Glomerular endothelial cell (primary cell): Measurements from ENCODE around the gene STIM1. TPM values are rescaled to one million over a fixed set of nuclear protein-coding genes. Genes with fewer than 3 reads are reported as not detected.

ENCODE experiments used
- DNase-seq: peaks from one replicate; pipeline ENCODE4 v3.0.0-alpha.2; 2011; ENCODE audit warnings: low read depth, low spot score; ENCODE audit errors: extremely low read depth
- total RNA-seq: library from RNA; depleted of rRNA; stranded (reverse); fragments of >200 nt; gene quantifications from 2 replicates; pipeline ENCODE4 v1.2.3, GENCODE V29; 2015

STIM1 gene
- total RNA-seq, 1 donor from 2014 or later = 34.1 TPM

- no peak for DNase-seq
These were observed 88.7 kb downstream of the STIM1 start for GRCh38 chr11:3944198-3944597.

DNA sequence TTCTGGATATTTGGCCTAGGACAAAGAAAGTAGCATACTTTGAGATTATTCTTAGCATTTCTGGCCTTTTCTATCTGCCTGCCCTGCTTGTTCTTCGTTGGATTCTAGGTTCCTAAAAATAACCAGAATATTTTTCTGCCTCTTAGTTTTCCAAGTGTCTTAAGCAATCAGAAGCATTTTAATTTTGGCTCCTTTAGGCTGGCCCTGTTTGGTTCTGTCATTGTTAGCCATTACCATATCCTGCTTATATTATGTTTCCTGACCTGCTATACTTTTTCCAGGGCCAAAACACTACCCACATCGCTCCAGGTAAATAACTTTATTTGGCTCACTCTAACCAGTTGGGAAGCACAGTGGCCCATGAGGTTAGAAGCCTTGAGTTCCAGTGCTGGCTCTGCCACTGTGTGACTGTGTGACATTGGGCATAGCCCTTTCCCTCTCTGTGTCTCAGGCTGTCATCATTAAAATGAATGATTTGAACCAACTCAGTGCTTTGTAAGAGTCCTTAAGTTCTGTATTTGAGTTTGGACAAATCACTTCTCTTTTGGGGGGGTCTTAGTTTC lies 91.1 kb downstream of the STIM1 start:
- no peak for DNase-seq

DNA sequence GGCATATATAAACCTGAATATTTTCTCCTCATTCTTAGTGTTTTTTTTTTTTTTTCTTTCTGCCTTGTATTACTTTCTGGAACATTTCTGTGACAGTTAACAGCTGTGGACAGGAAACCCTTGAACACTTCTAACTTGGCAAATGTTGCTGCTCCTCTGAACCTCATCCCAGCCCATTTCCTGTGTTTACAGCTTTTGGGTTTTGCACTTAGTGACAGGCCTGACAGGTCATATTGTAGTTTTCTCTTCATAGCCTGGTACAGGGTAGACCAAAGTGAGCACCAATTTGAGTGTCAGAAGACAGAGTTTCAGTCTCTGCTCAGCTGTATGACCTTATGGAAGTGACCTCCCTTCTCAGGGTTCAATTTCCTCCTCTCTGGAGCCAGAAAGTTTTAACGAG lies 91.6 kb downstream of the STIM1 start:
- DNase-seq = peak; percentile 34

GRCh38 chr11:3949125-3949524 lies 93.7 kb downstream of the STIM1 start:
- no peak for DNase-seq

GRCh38 chr11:3950996-3951660 lies 95.7 kb downstream of the STIM1 start:
- no peak for DNase-seq

DNA sequence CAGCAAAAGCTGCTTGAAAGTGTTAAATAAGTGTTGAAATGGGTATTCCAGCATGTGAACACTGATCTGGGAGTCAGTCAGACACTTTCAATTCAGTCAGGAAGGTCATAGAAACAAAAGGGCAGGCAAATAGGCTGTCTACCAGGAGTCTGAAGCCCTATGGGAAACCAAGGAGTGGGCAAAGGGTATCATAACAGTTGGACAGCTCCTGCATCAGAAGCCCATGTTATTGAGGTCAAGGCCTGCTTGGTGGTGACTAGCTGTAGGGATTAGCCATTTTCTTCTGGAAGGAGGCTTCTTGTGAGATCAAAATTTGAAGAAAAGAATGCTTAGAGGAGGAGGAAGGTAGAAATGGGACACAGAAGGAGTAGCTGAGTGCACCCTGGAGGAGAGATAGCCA lies 97.3 kb downstream of the STIM1 start:
- no peak for DNase-seq

- no peak for DNase-seq
These were observed 97.9 kb downstream of the STIM1 start for GRCh38 chr11:3953327-3953726.

DNA sequence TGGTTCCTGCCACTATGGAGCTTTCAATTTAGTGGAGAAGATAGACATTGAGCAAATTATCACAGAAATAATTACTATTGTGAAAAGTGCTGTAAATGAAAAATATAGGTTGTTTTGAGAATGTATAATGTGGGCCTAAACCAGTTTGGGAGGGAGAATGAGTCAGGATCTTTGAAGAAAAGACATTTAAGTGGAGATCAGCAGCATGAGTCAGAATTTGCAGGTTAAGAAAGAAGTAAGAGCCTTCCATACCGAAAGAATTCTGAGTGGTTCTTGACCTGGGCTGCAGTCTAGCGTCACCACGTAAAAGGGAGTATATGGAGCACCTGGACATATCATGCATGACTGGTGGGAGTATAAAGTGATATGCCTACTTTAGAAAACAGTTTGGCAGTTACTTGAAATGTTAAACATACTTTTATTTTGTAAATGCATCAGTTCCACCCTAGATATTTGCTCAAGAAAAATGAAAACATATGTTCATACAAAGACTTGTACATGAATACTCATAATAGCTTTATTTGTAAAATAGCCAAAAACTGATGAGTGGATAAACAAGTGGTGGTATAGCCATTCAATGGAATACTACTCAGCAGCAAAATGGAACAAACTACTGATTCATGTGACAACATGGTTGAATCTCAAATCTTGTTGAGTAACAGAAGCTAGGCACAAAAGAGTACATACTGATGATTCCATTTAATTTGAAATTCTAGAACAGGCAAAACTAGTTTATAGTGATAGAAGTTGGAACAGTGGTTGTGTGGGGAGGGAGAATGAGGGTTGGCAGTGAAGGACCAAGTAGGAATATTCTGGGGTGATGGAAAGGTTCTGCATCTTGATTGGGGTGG lies 99.2 kb downstream of the STIM1 start:
- no peak for DNase-seq

DNA sequence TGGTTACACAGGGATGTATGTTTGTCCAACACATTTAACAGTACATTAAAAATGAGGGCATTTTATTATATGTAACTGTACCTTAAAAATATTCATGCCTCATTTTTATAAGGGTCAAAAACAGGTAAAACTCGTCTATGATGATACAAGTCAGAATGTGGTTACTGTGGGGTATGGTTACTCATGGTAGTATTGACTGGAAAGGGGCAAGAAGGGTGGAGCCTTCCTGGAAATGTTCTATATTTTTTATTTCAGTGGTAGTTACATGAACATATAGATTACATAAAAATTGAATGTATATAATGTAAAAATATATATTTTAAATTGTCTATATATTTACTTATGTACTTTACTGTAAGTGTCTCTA lies 99.8 kb downstream of the STIM1 start:
- DNase-seq = no peak

DNA sequence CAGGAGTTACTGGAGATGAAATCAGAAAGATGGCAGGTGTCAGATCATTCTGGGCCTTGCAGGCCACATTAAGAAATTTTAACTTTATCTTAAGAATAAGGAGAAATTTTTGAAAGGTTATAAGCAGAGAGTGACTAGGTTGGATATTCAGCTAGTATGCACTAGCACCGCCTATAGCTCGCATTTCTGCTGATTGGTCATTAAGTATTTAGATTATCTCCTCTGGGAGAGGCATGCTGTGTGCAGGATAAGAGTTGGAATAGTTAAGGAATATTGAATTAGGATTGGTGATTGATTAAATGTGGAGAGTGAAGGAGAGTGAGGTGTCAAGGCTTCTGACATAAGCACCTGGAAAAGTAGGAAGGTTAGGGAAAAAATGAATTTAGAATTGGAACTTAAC lies 100.6 kb downstream of the STIM1 start:
- no peak for DNase-seq

DNA sequence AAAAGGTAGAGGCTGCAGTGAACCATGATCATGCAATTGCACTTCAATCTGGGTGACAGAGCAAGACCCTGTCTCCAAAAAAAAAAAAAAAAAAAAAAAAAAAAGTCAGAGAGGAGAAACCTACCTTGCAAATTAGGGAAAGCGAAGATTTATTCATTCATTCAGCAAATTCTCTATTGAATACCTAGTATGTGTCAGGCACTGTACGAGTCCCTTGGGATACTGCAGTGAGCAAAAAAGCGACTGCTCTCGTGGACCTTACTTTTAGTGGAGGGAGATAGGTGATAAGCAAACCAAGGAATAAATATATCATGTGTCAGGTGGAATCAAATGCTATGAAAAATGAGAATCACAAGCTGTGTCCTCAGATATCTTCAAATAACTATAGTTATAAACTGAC lies 101.3 kb downstream of the STIM1 start:
- DNase-seq = no peak

GRCh38 chr11:3957437-3957836 lies 102.0 kb downstream of the STIM1 start:
- no peak for DNase-seq

- no peak for DNase-seq
These were observed 102.8 kb downstream of the STIM1 start for GRCh38 chr11:3958281-3958680.

- DNase-seq = no peak
These were observed 103.8 kb downstream of the STIM1 start for GRCh38 chr11:3959015-3959902.

DNA sequence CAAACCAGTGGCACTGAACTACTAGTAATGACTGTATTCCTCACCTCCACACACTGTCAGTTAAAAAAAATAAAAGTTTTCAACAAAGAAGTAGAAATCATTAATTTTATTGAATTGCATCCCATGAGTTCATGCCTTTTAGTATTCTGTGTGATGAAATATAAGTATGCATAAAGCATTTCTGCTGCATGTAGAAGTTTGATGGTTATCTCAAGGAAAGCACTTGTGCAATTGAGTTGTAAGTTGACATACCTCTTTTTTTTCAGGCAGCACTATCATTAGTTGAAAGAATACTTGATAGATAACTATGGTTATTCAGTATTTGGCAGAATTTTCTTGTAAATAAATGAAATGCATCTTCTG lies 104.4 kb downstream of the STIM1 start:
- DNase-seq = no peak

GRCh38 chr11:3962406-3962840 lies 107.0 kb downstream of the STIM1 start:
- DNase-seq = no peak

GRCh38 chr11:3964056-3964455 lies 108.6 kb downstream of the STIM1 start:
- DNase-seq = no peak

GRCh38 chr11:3964935-3965604 lies 109.6 kb downstream of the STIM1 start:
- DNase-seq = no peak

DNA sequence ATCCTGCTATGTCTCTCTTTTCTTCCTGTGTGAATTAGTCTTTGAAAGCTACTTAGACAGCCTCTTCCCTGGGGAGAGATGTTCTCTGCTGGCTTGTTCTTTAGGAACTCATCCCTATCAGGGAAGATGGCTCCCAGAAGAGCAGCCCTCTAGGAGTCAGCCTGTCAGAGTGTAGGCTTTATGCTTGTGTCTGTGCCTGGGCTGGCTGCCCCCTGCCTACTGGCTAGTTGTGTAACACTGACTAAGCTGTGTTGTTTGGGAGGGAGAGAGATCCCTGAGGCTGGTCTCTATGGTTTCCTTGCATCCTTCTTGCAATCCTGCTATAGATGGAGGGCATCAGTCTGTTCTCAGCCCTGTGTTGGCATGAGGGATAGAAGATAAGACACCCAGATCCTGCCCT lies 112.2 kb downstream of the STIM1 start:
- no peak for DNase-seq

GRCh38 chr11:3969200-3969599 lies 113.7 kb downstream of the STIM1 start:
- DNase-seq = no peak

GRCh38 chr11:3969613-3970012 lies 114.1 kb downstream of the STIM1 start:
- no peak for DNase-seq
